ENCODE measurements around the gene TSPAN9. TPM values are rescaled to one million over a fixed set of nuclear protein-coding genes. Genes with fewer than 3 reads are reported as not detected.
A peak's percentile ranks its signal among the peaks of the same experiment; 100 is the strongest.

TSPAN9 gene
- total RNA-seq, 1 donor from 2014 or later = 31.7 TPM

DNA sequence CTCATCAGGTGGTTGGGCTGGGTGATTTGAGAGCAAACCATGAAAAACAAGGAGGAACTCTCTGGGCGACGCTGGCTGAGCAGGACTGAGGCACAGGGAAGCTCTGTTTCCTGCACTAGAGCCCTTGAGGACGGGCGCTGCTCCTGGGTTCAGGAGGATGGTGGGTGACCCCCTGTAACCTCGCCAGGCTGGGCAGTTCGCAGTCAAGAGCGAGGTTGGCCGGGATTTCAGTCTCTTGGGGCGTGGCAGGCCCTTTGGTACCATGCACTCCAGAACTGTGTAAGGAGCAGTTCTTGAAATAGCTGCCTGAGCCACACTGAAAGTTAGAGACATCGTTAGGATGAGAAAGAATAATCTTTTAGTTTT, 202.2 kb downstream of the TSPAN9 start:
- H3K27ac Mint-ChIP-seq = peak overlapping the region; percentile 42

GRCh38 chr12:3279832-3280231, 202.7 kb downstream of the TSPAN9 start:
- H3K27ac Mint-ChIP-seq = peak overlapping the region; percentile 42
- H3K4me3 Mint-ChIP-seq = no peak overlapping the region
- H3K27me3 Mint-ChIP-seq = peaks cover 14% of the 10 kb centered on the region

More for the DNA sequence above, 202.2 kb downstream of the TSPAN9 start:
- H3K27me3 Mint-ChIP-seq = peaks cover 17% of the 10 kb centered on the region
- DNase-seq (ENCODE audit: extremely low spot score, unreplicated experiment) = no peak
- no peak for TF ChIP-seq CTCF (conservative IDR thresholded peaks at IDR 0.05)
- no peaks in the 10 kb centered on the region for H3K9me3 Mint-ChIP-seq
- H3K4me3 Mint-ChIP-seq = no peak overlapping the region
- H3K4me1 Mint-ChIP-seq (ENCODE audit: unreplicated experiment) = peaks cover 4% of the 10 kb centered on the region
- H3K36me3 Mint-ChIP-seq = peaks cover 6% of the 10 kb centered on the region

GRCh38 chr12:3280967-3281366, 203.8 kb downstream of the TSPAN9 start:
- peaks cover 4% of the 10 kb centered on the region for H3K4me1 Mint-ChIP-seq (ENCODE audit: unreplicated experiment)
- no peak for TF ChIP-seq CTCF (conservative IDR thresholded peaks at IDR 0.05)
- no peak overlapping the region for H3K27ac Mint-ChIP-seq
- no peak for DNase-seq (ENCODE audit: extremely low spot score, unreplicated experiment)
- H3K4me3 Mint-ChIP-seq = no peak overlapping the region
- no peaks in the 10 kb centered on the region for H3K9me3 Mint-ChIP-seq
- H3K36me3 Mint-ChIP-seq = peaks cover 6% of the 10 kb centered on the region
- H3K27me3 Mint-ChIP-seq = peaks cover 14% of the 10 kb centered on the region

More at GRCh38 chr12:3279832-3280231, 202.7 kb downstream of the TSPAN9 start:
- no peak for TF ChIP-seq CTCF (conservative IDR thresholded peaks at IDR 0.05)
- no peaks in the 10 kb centered on the region for H3K9me3 Mint-ChIP-seq
- DNase-seq (ENCODE audit: extremely low spot score, unreplicated experiment) = no peak
- peaks cover 6% of the 10 kb centered on the region for H3K36me3 Mint-ChIP-seq
- H3K4me1 Mint-ChIP-seq (ENCODE audit: unreplicated experiment) = peaks cover 4% of the 10 kb centered on the region

DNA sequence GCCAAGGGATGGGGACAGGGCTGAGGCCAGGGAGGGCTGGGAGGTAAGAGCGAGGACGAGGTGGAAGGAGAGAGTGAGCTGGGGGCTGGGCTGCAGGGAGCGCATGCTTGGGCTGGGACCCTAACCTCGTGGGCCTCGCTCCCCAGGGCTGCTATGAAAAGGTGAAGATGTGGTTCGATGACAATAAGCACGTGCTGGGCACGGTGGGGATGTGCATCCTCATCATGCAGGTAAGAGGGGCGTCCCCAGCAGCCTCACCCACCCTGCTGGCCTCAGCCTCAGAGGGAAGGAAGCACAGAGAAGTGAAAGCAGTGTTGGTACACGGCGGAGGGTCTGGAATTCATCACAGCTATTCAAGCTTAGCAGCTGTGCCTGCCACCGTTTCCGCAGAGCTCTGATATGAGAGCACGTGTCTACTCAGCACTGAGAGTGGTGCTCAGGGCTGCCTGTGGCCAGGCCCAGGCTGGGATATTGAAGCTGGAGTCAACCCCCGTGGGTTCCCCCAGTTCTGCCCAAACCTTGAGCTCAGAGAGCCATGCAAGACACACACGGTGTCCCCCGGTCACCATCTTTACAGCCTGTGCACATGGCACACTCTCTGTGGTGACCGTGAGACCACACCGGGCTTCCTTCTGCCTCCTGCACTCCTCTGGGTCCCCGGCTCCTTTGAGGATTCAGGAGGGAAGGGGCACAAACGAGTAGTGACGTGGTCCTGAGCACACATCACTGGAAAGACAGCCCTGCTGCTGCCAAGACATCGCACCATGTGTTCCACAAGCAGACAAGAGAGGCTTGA, 204.6 kb downstream of the TSPAN9 start:
- Mint-ChIP-seq H3K4me1 (ENCODE audit: unreplicated experiment) (peaks cover 4% of the 10 kb centered on the region), H3K27ac (no peak overlapping the region), H3K36me3 (peaks cover 6% of the 10 kb centered on the region), H3K27me3 (peaks cover 11% of the 10 kb centered on the region), H3K9me3 (no peaks in the 10 kb centered on the region), H3K4me3 (no peak overlapping the region)
- no peak for TF ChIP-seq CTCF (conservative IDR thresholded peaks at IDR 0.05)
- no peak for DNase-seq (ENCODE audit: extremely low spot score, unreplicated experiment)

DNA sequence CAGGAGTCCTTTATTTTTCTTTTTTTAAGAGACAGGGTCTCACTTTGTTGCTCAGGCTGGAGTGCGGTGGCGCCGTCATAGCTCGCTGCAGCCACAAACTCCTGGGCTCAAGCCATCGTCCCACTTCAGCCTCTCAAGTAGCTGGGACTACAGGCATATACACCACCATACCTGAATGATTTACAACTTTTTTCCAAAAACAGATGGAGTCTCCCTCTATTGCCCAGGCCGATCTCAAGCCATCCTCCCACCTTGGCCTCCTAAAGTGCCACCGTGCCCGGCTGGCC, 205.1 kb downstream of the TSPAN9 start:
- Mint-ChIP-seq H3K27ac (no peak overlapping the region), H3K36me3 (peaks cover 6% of the 10 kb centered on the region)
- no peak for TF ChIP-seq CTCF (conservative IDR thresholded peaks at IDR 0.05)

More for the DNA sequence above, 205.1 kb downstream of the TSPAN9 start:
- peaks cover 8% of the 10 kb centered on the region for H3K27me3 Mint-ChIP-seq
- H3K9me3 Mint-ChIP-seq = no peaks in the 10 kb centered on the region
- H3K4me1 Mint-ChIP-seq (ENCODE audit: unreplicated experiment) = peaks cover 1% of the 10 kb centered on the region
- no peak for DNase-seq (ENCODE audit: extremely low spot score, unreplicated experiment)
- no peak overlapping the region for H3K4me3 Mint-ChIP-seq

All from type B pancreatic cell (in vitro differentiated cells).